ENCODE data around the gene FOXRED1.

DNA sequence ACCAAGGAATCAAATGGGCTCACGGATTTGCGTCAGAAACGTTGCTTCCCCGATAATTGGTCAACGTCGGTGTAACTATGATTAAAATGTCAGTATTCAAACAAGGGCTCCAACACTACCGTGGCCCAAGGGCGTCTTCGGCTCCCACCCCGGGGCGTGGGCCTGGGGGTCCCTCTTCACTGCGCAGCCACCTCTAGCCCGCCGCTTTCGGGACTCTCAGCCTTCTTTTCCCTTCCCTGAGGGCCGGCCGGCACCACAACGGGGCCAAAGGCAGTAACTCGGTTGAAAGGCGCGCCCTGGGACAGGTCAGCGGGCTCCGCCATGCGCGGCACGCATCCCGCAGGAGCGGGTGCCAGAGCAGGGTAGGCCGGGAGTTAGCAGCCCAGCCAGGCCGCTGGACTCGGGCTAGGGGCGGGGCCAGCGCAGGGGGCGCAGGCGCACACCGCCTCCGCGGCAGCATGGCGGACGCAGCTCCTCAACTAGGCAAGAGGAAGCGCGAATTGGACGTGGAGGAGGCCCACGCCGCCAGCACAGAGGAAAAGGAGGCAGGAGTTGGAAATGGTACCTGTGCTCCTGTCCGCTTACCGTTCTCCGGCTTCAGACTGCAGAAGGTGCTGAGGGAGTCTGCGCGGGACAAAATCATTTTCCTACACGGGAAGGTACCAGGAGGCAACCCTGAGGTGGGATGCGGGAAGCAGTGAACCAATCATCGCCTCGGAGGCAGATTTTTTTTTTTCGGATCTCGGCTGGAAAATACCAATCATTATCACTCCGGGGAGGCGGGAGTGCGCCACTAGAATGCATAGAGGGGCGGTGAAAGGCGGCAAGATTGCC lies 34.9 kb downstream of the FOXRED1 start, which contains the start of gene DCPS:
- TF ChIP-seq, protein P1, sequence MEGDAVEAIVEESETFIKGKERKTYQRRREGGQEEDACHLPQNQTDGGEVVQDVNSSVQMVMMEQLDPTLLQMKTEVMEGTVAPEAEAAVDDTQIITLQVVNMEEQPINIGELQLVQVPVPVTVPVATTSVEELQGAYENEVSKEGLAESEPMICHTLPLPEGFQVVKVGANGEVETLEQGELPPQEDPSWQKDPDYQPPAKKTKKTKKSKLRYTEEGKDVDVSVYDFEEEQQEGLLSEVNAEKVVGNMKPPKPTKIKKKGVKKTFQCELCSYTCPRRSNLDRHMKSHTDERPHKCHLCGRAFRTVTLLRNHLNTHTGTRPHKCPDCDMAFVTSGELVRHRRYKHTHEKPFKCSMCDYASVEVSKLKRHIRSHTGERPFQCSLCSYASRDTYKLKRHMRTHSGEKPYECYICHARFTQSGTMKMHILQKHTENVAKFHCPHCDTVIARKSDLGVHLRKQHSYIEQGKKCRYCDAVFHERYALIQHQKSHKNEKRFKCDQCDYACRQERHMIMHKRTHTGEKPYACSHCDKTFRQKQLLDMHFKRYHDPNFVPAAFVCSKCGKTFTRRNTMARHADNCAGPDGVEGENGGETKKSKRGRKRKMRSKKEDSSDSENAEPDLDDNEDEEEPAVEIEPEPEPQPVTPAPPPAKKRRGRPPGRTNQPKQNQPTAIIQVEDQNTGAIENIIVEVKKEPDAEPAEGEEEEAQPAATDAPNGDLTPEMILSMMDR (IDR thresholded peaks at IDR 0.05) = no peak
- TF ChIP-seq POLR2AphosphoS5 (IDR thresholded peaks at IDR 0.05) = peak; percentile 71
- peak; percentile 62 to 63 for TF ChIP-seq POLR2A (IDR thresholded peaks at IDR 0.05)

All from gastroesophageal sphincter (tissue), 3 donors.